T-cell (primary cell): Measurements from ENCODE around the gene FBLN2. TPM values are rescaled to one million over a fixed set of nuclear protein-coding genes. Genes with fewer than 3 reads are reported as not detected.

Source experiments
- ATAC-seq, 4 experiments: fragments of 200-7000 bp in 3 of 4; fragments of 150-1000 bp in 1 of 4; cut with Tn5 transposase; replicated peaks in 1 of 4; 1 replicate in 3 of 4; 2 replicates in 1 of 4; pipeline ENCODE4 v1.10.0; 2021; ENCODE audit warnings: moderate library complexity in 3 of 4, mild to moderate bottlenecking in 2 of 4, moderate number of reproducible peaks in 1 of 4
- CTCF ChIA-PET, 2 donors: fragments of 300-600 bp; sonication (Branson Sonifier 250); formaldehyde crosslinking; loops; one replicate each; lab custom pipeline; 2022; ENCODE audit warnings: antibody characterized with exemption in 2 of 2; lab: Charles Lee
- POLR2A ChIA-PET, 2 donors: fragments of 300-600 bp; sonication (Branson Sonifier 250); formaldehyde crosslinking; loops; one replicate each; lab custom pipeline; 2022; ENCODE audit warnings: antibody characterized with exemption in 2 of 2; lab: Charles Lee
- DNase-seq, 35 experiments: peaks; one replicate each; pipeline versions ENCODE4 v3.0.0 to v3.0.0-alpha.2; 2013 to 2023
- H3K27ac ChIP-seq: one replicate; pipeline ENCODE4 v1.5.1; 2013; ENCODE audit warnings: low read length
- H3K27me3 ChIP-seq, 2 experiments: replicated peaks in 1 of 2; 1 replicate in 1 of 2; 2 replicates in 1 of 2; pipeline versions ENCODE4 v1.6.1 to v1.7.0; 2013; ENCODE audit warnings: low read length in 1 of 2, mixed read lengths in 1 of 2; ENCODE audit not compliant: control insufficient read depth in 2 of 2, insufficient read depth in 2 of 2; ENCODE audit errors: extremely low read depth in 1 of 2
- H3K36me3 ChIP-seq, 2 donors: 1 replicate in 1 of 2; 2 replicates in 1 of 2; pipeline versions ENCODE4 v1.6.1 to v1.7.0; 2013; ENCODE audit warnings: low read length in 1 of 2; ENCODE audit not compliant: control insufficient read depth in 2 of 2, insufficient read depth in 1 of 2; ENCODE audit errors: extremely low read depth in 1 of 2
- H3K4me1 ChIP-seq, 2 experiments: 1 replicate in 1 of 2; 2 replicates in 1 of 2; pipeline versions ENCODE4 v1.6.1 to v1.7.0; 2013; ENCODE audit warnings: low read length in 2 of 2, mixed read lengths in 1 of 2; ENCODE audit not compliant: insufficient read depth in 2 of 2, control insufficient read depth in 1 of 2; ENCODE audit errors: extremely low read depth in 1 of 2
- H3K4me3 ChIP-seq, 2 donors: 1 replicate in 1 of 2; 2 replicates in 1 of 2; pipeline versions ENCODE4 v1.5.1 to v1.7.0; 2013; ENCODE audit warnings: mild to moderate bottlenecking in 2 of 2, low read length in 1 of 2, moderate library complexity in 1 of 2; ENCODE audit not compliant: control insufficient read depth in 1 of 2; ENCODE audit errors: extremely low read depth in 1 of 2
- H3K9me3 ChIP-seq: 2 replicates; pipeline ENCODE4 v1.7.0; 2013
- H3K27ac Mint-ChIP-seq, 2 donors: one replicate each; pipeline ENCODE4 v1.8.0; 2020 to 2021; ENCODE audit warnings: mild to moderate bottlenecking in 2 of 2, mixed read lengths in 2 of 2
- H3K27me3 Mint-ChIP-seq, 2 donors: one replicate each; pipeline ENCODE4 v1.8.0; 2021 to 2022; ENCODE audit warnings: mixed read lengths in 2 of 2
- H3K36me3 Mint-ChIP-seq: one replicate; pipeline ENCODE4 v1.8.0; 2021; ENCODE audit warnings: mixed read lengths
- H3K4me1 Mint-ChIP-seq, 3 donors: one replicate each; pipeline ENCODE4 v1.8.0; 2020 to 2022; ENCODE audit warnings: mixed read lengths in 3 of 3, mild to moderate bottlenecking in 1 of 3
- H3K4me3 Mint-ChIP-seq, 3 donors: one replicate each; pipeline ENCODE4 v1.8.0; 2020 to 2022; ENCODE audit warnings: mild to moderate bottlenecking in 3 of 3, mixed read lengths in 3 of 3, moderate library complexity in 3 of 3
- H3K9me3 Mint-ChIP-seq, 3 donors: one replicate each; pipeline ENCODE4 v1.8.0; 2020 to 2022; ENCODE audit warnings: mixed read lengths in 3 of 3
- WGBS: methylation state at CpG from one replicate; pipeline ENCODE4 v1.1.5; 2013; ENCODE audit warnings: missing lambda C conversion rate; ENCODE audit not compliant: insufficient coverage; 5-methylcytosine and 5-hydroxymethylcytosine counted together
- total RNA-seq, 35 experiments: library from RNA in 6 of 35; stranded (reverse) in 6 of 35; fragments of 120-200 nt in 1 of 35; gene quantifications; one replicate each; pipeline versions ENCODE4 v1.2.1 to v1.2.4 and lab custom pipeline; 2013 to 2026

Gene FBLN2
- total RNA-seq, 5 donors from 2014 or later (not counting 1 experiment from before 2014, with no cell fraction given): 1.5 to 5.8 (median 2.8) TPM

DNA sequence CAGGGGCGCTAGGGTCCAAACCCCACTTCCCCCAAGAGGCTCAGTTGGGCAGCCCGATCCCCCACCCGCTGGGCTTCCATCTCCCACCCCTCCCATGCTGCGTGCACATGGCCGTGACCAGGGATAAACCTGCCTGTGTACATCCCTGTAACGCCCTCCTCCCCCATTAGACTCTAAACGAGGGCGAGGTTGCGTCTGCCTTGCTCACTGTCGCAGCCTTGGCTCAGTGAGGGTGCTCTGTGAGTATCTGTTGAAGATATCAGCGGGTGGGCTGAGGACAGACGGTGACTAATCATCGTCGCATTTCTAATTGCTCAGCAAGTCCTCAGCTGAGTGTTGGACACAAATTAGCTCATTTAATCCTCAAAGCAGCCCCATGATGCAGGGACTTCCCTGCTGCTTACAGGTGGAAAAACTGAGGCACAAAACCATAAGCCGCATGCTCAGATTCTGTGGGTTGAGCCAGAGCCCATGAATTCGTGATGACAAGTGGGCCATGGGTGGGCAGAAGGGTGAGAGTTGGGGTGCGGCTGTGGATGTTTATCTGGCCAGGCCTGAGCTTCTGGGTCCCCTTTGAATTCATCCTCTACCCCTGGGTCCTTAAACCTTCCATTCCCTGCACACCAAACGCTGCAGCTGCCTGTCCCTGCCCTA is 26.0 kb downstream of the FBLN2 start:
- no peak overlapping the region for H3K27ac Mint-ChIP-seq
- POLR2A ChIA-PET: no interaction called here

DNA sequence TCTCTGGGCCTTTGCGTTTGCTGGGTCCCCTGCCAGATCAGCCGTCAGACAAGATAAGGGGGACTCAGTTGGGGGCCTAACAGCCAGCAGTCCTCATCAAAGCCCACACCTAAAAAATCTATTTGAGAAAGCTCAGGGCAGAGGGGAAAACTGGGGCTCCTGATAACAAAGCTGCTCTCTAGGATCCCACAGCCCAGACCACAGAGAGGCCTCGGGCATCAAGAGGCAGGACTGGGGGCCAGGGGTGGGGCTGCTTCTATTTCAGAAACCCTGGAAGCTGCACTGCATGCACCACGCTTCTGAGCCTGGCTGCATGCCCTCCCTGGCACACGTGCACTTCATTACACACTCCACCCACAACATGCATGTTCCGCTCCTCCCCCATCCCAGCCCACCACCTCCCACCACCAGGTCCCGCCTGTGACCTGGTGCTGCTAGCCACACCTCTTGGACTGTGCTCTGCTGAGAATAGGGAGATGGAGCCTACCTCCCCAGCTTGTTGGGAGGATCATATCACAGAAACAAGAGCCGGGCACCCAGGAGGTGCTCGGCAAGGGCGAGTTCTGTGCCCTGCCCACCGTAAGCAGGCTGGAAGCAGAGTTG is 26.6 kb downstream of the FBLN2 start:
- ATAC-seq: no peak

More for the DNA sequence above, 26.0 kb downstream of the FBLN2 start:
- Histone ChIP-seq H3K27me3 (peaks cover 0 to 20% of the 10 kb centered on the region in 2 experiments), H3K36me3 (peaks cover 0 to 4% of the 10 kb centered on the region in 2 donors), H3K27ac (no peak overlapping the region), H3K4me3 (no peak overlapping the region), H3K4me1 (no peaks in the 10 kb centered on the region), H3K9me3 (no peaks in the 10 kb centered on the region)
- CTCF ChIA-PET: interaction anchor here in 1 of 2 donors (0.6 kb wide), 1 partner anchor 44 kb away, joined by 3 read pairs; no protein-coding TSS in a partner anchor
- Mint-ChIP-seq H3K27me3 (peaks cover 0 to 3% of the 10 kb centered on the region in 2 donors), H3K9me3 (no peaks in the 10 kb centered on the region), H3K4me3 (no peak overlapping the region), H3K36me3 (no peaks in the 10 kb centered on the region), H3K4me1 (no peaks in the 10 kb centered on the region)
- 48% methylated on average over 12 of the region's 18 CpGs for WGBS
- ATAC-seq (no peak), DNase-seq (no peak)

DNA sequence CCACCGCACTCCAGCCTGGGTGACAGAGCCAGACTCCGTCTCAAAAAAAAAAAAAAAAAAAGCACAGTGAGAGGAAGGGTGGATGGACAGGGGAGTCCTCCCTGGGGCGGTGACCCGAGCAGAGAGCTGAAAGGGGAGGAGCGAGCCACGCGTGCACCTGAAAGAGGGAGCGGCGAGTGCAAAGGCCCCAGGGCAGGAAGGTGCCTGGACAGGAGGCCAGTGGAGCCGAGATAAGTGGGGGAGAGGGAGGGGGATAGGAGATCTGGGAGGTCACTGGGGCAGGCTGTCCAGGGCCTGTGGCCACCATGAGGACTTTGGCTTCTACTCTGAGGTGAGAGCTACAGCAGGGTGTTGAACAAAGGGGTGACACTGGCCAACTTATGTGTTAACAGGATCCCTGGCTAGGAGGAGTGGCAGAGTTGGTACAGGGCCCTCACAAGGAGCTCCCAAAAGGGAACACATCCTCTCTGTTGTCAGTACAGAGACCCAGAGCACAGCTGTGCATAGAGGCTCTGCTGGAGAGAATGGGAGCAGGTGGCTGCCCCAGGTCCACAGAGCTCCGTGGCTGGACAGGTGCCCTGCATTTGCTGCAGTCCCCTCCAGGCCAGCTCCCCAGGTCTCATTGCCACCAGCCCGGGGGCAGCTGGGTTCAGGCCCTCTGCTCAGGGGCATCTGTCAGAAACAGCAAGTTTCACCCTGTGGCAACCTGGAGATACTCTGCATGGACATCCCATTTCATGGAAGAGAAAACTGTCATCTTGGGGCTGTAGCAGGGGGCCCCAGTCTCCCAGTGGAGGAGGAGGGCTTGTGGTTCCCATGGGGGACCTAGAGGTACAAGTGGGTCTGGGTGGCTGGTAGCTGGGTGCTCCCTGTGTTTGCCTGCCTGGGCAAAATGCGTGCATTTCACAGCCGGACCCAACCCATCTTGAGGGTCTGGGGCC is 28.5 kb downstream of the FBLN2 start:
- Histone ChIP-seq H3K27me3 (peaks cover 0 to 9% of the 10 kb centered on the region in 2 experiments), H3K4me3 (no peak overlapping the region), H3K9me3 (no peaks in the 10 kb centered on the region), H3K4me1 (peaks cover 0 to 6% of the 10 kb centered on the region in 2 experiments), H3K27ac (no peak overlapping the region), H3K36me3 (peaks cover 0 to 4% of the 10 kb centered on the region in 2 donors)
- Mint-ChIP-seq H3K4me1 (peaks cover 0 to 10% (median 0%) of the 10 kb centered on the region in 3 donors), H3K36me3 (no peaks in the 10 kb centered on the region), H3K27ac (no peak overlapping the region), H3K9me3 (no peaks in the 10 kb centered on the region), H3K4me3 (no peak overlapping the region), H3K27me3 (peaks cover 0 to 3% of the 10 kb centered on the region in 2 donors)
- 90% methylated on average over 12 of the region's 14 CpGs for WGBS
- POLR2A ChIA-PET: no interaction called here
- no peak for DNase-seq
- CTCF ChIA-PET: no interaction called here
- ATAC-seq: no peak

More for the DNA sequence above, 26.6 kb downstream of the FBLN2 start:
- no peaks in the 10 kb centered on the region for H3K9me3 Mint-ChIP-seq
- H3K4me3 ChIP-seq: no peak overlapping the region
- no peaks in the 10 kb centered on the region for H3K36me3 Mint-ChIP-seq
- H3K4me1 ChIP-seq: no peaks in the 10 kb centered on the region
- 76% methylated on average over 7 of the region's 11 CpGs for WGBS
- peaks cover 0 to 4% of the 10 kb centered on the region in 2 donors for H3K36me3 ChIP-seq
- no peak for DNase-seq
- H3K27ac ChIP-seq: no peak overlapping the region
- POLR2A ChIA-PET: no interaction called here
- H3K27ac Mint-ChIP-seq: no peak overlapping the region
- peaks cover 0 to 20% of the 10 kb centered on the region in 2 experiments for H3K27me3 ChIP-seq
- H3K9me3 ChIP-seq: no peaks in the 10 kb centered on the region
- H3K4me1 Mint-ChIP-seq: peaks cover 0 to 6% (median 0%) of the 10 kb centered on the region in 3 donors
- H3K4me3 Mint-ChIP-seq: no peak overlapping the region
- CTCF ChIA-PET: interaction anchor here in 1 of 2 donors (0.6 kb wide), 1 partner anchor 44 kb away, joined by 3 read pairs; no protein-coding TSS in a partner anchor
- peaks cover 0 to 3% of the 10 kb centered on the region in 2 donors for H3K27me3 Mint-ChIP-seq

DNA sequence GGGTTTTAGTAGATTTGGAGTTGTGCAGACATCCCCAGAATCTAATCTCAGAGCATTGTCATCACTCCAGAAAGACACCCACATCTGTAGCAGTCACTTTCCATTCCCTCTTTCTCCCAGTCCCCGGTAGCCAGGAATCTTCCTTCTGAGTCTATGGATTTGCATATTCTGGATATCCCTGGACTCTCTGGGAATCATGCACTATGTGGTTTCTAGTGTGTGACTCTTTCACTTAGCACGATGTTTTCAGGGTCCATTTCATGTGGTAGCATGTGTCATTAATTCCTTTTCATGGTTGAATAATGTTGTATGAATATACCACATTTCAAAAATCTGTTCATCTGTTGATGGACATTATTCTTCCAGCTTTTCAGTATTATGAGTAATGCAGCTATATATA is 29.3 kb downstream of the FBLN2 start:
- no peak for DNase-seq
- WGBS: 100% methylated on average over 1 of the region's 2 CpGs
- H3K4me1 ChIP-seq: peaks cover 0 to 6% of the 10 kb centered on the region in 2 experiments
- H3K27me3 ChIP-seq: peaks cover 0 to 5% of the 10 kb centered on the region in 2 experiments
- Mint-ChIP-seq H3K4me1 (peaks cover 0 to 13% (median 0%) of the 10 kb centered on the region in 3 donors), H3K36me3 (no peaks in the 10 kb centered on the region), H3K27me3 (peaks cover 0 to 3% of the 10 kb centered on the region in 2 donors), H3K9me3 (no peaks in the 10 kb centered on the region), H3K27ac (no peak overlapping the region), H3K4me3 (no peak overlapping the region)
- peaks cover 0 to 4% of the 10 kb centered on the region in 2 donors for H3K36me3 ChIP-seq
- ChIA-PET POLR2A (interaction anchor here in 1 of 2 donors (0.6 kb wide), 1 partner anchor 170 kb away, joined by 3 read pairs; no protein-coding TSS in a partner anchor), CTCF (no interaction called here)
- no peak for ATAC-seq
- no peaks in the 10 kb centered on the region for H3K9me3 ChIP-seq
- no peak overlapping the region for H3K4me3 ChIP-seq
- H3K27ac ChIP-seq: no peak overlapping the region

DNA sequence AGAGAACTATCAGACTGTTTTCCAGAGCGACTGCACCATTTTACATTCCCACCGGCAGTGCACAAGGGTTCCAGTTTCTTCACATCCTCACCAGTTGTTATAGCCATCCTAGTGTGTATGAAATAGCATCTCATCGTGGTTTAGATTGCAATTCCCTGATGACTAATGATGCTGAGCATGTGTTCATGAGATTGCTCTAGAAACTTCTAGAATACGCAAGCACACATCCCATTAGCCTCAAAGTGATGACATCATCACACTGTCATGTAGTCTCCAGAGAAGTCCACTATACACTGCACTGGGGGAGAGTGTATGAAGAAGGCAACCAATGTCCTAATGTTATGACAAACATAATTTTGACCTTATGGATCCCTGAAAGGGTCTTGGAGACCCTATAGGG is 30.1 kb downstream of the FBLN2 start:
- H3K27ac ChIP-seq: no peak overlapping the region
- Mint-ChIP-seq H3K27ac (no peak overlapping the region), H3K4me1 (peaks cover 0 to 13% (median 0%) of the 10 kb centered on the region in 3 donors), H3K36me3 (no peaks in the 10 kb centered on the region), H3K27me3 (peaks cover 0 to 3% of the 10 kb centered on the region in 2 donors), H3K4me3 (no peak overlapping the region), H3K9me3 (no peaks in the 10 kb centered on the region)
- WGBS: no CpG with 5 or more reads among the region's 4 CpGs
- no peak overlapping the region for H3K4me3 ChIP-seq
- POLR2A ChIA-PET: interaction anchor here in 1 of 2 donors (0.6 kb wide), 1 partner anchor 171 kb away, joined by 3 read pairs; no protein-coding TSS in a partner anchor
- CTCF ChIA-PET: no interaction called here
- ATAC-seq: no peak
- DNase-seq: no peak
- H3K4me1 ChIP-seq: peaks cover 0 to 6% of the 10 kb centered on the region in 2 experiments
- peaks cover 0 to 5% of the 10 kb centered on the region in 2 experiments for H3K27me3 ChIP-seq
- H3K9me3 ChIP-seq: no peaks in the 10 kb centered on the region
- H3K36me3 ChIP-seq: peaks cover 0 to 4% of the 10 kb centered on the region in 2 donors
